Measurements from ENCODE around the gene C17orf67.

DNA sequence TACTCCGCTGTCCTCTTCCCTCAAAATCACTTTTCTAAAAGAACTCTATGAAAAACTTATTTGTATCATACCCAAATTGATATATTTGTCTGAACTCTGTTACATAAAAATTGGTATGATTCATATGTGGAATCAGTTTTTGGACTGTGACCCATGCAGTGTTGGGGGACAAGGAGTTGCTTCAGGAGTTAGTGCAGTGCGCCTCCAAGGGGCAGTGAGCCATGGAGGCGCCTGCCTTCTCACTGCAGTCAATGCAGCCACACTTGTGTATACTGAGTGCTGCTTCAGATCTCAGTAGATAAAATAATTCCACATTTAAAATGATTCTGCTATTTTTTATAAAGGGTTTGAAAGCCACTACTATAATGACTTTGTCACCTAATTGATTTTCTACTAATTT lies 32.8 kb upstream of the C17orf67 start:
- TF ChIP-seq CTCF (IDR thresholded peaks at IDR 0.05; ENCODE audit: borderline replicate concordance, extremely low read depth, low read length, poor library complexity, severe bottlenecking) (peak; percentile 30), EZH2 (IDR thresholded peaks at IDR 0.05; ENCODE audit: borderline replicate concordance, low read depth, low read length, severe bottlenecking) (no peak)
